HG03571 (cell line): ENCODE measurements around the gene C15orf61.

Source experiments
- ATAC-seq: cut with Tn5 transposase; IDR thresholded peaks from one replicate; pipeline ENCODE4 v1.9.1; 2021; ENCODE audit not compliant: unreplicated experiment

C15orf61 gene

DNA sequence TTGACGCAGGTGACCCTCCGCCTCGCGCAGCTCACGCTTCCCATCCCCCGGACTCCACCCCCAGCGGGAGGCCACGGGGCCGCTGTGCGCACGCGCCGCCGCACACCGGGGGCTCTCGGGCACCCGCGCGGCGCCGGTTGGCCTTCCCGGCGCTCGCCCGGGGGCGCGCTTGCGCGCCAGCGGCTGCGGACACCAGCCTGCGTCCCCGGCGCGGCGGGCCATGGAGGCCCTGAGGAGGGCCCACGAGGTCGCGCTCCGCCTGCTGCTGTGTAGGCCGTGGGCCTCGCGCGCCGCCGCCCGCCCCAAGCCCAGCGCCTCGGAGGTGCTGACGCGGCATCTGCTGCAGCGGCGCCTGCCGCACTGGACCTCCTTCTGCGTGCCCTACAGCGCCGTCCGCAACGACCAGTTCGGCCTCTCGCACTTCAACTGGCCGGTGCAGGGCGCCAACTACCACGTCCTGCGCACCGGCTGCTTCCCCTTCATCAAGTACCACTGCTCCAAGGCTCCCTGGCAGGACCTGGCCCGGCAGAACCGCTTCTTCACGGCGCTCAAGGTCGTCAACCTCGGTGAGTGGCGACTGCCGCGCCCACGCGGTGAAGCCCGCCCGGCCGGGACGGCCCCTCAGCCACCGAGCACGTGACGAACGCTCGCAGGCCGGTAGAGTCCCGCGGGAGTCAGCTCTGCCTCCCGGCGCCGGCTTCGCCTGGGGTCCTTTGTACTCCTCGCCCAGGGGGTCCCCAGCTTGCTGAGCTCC is at the start of gene C15orf61:
Gene C15orf61 (plus strand): TSS at position 103 of the 754 bp plus-strand sequence. CDS start 118 bp downstream, at position 221.
- peak; percentile 73 for ATAC-seq

GRCh38 chr15:67472957-67473356 is 48.0 kb upstream of the C15orf61 start:
- no peak for ATAC-seq

DNA sequence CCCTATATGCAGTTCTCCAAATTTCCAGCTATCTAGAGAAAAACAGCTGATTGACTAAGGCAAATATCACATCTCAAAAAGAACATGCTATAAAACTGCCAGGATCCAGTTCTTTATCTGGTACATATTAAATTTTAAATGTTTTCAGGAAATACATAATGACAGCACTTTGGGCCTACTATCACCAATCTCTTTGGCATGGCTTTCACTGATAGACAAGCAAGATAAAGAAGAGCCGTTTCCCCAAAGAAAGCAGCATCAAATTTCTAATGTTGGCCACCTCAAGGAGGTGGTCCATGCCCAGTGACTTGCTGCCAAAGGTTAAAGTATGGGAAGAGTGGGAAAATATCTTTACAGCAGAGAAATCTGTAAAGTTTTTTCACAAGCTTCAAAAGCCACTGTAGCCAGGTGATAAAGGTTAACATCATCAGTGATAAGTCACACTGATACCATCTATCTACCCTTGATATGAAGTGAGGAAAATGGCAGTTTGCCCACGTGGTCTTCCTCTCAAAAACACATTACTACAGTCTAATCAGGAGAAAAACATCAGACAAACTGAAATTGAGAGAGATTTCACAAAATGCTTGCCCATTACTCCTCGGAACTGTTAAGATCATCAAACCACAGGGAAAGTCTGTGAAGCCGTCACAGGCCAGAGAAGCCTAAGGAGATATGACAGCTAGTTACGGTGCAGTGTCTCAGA is 46.4 kb upstream of the C15orf61 start:
- no peak for ATAC-seq

GRCh38 chr15:67479781-67480505 is 41.0 kb upstream of the C15orf61 start:
- no peak for ATAC-seq

- no peak for ATAC-seq
Observed at GRCh38 chr15:67480741-67481140, 40.2 kb upstream of the C15orf61 start.

GRCh38 chr15:67481680-67482079 is 39.3 kb upstream of the C15orf61 start:
- no peak for ATAC-seq

DNA sequence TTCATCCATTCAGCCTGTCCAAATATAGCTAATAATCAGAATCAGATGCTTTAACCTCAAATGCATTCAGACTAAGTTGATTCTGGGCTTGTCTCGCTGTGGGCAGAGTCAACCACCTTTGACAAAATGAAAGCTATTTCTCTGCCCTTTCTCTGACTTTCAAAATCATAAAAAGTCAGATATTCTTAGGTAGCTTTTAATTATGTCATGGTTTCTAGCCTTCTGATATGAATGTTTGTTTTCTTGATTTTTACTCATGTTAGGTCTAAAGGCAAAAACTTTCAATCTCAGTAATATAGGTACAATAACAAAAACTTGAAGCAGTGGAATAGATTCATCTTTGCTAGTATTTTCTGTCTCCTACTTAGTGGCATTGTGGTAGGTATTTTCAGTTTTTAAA is 25.3 kb upstream of the C15orf61 start:
- no peak for ATAC-seq

- ATAC-seq, result no peak
Observed at GRCh38 chr15:67501177-67501835, 19.6 kb upstream of the C15orf61 start.

DNA sequence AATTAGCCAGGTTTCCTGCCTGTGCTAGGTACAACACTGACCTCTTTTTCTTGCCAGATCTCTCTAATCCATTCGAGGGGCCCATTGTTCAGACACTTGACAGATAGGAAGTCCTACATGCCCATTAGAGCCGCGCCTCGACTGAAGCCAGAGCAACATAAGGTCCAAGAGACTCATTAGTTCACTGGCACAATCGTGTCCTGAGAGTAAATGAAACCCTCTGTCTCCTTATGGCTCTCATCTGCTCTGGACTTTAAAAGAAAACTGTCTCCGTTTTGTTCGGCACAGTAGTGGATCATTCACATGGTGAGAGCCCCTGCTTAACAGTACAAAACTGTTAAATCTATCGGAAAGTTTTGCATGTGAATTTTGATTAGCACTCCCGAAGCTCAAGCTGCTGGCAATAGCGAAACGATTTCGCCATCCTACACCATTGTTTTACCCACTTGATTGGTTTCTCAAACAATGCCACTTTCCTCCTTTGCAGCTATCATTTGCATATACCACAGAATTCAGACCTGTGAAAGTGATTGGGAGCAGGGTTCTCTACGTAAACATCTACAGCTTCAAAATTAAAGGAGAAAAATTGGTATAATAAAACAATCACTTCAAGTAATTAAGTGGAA is 19.0 kb upstream of the C15orf61 start:
- ATAC-seq, result no peak

DNA sequence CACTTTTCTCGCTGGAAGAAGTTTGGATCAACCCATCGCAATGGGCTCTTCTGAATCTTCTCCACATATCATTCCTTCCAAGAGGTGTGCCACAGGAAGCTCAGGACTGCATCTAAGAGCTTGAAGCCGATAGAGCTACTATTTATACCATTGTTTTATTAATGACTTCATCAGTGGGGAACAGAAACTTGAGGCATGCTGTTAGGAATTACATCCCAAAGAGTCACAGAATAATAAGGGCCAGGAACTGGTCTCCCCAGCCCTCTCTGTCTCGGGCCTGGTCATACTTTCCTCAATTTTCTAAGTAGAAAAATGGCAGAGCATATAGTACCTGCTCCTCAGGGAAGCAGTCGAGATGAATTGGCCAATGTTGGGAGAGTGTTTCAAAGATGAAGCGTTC is 16.9 kb upstream of the C15orf61 start:
- ATAC-seq, result no peak

GRCh38 chr15:67504796-67505195 is 16.1 kb upstream of the C15orf61 start:
- ATAC-seq, result no peak

GRCh38 chr15:67505675-67506572 is 15.0 kb upstream of the C15orf61 start:
- no peak for ATAC-seq

GRCh38 chr15:67506775-67507747 is 13.9 kb upstream of the C15orf61 start:
- no peak for ATAC-seq

GRCh38 chr15:67508407-67508806 is 12.5 kb upstream of the C15orf61 start:
- no peak for ATAC-seq

DNA sequence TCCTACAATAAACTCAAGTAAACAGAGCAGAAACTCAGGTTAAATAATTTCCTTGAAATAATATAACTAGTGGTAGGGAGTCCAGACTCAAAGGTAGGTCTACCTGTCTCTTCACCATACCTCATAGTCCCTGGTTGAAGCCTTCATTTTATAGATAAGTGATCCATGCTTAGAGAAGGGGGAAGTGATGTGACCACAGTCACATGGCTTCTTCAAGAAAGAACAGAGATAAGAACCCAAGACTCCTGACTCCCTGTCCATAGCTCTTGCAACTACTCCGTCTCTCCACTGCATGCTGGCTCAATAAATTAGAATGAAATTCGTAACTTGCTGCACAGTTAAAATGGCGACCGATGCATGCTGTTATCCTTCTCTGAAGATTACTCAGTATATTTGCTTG is 11.0 kb upstream of the C15orf61 start:
- no peak for ATAC-seq

DNA sequence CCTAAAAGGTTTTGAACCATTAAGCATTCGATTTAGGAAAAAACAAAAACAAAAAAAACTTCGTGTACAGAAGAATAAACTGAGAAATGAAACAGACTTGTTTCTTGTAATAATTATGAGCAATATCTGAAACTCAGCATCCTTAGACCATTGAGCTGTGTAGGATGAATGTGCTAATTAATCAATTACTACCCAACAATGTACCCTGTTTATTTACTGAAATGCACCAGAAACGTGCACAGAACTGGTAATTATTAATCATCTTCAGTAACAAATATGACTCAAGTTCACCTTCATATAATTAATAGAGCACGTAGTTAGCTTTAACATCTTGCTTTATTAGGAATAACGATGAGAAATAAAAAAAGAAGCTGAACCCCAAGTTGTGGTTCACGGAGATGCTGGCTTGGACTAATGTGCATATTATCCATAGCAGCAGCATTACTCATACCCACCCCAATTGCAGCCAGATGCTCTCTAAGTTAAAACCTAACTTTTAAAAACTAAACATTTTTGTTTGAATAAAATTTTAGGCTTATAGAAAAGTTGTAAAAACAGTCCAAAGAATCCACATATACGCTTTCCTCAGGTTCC is 10.2 kb upstream of the C15orf61 start:
- ATAC-seq, result no peak

GRCh38 chr15:67511606-67512005 is 9.3 kb upstream of the C15orf61 start:
- no peak for ATAC-seq

DNA sequence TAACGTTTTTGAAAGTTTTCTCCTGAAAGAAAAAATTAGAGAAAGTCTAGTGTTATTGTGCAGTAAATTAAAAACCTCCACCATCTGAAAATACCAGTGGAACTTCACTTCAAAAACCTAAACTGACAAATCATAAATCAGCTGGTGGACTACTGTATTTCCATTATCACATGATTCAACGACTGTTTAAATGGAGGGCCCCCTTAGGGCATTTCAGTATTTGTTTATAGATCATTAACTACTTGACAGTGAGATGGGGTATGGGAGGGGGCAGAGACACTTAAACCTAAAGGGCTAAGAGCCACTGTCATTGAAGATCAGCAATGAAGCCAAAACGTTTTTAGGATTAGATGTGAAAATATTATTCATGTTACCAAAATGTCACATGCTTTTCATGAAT is 8.8 kb upstream of the C15orf61 start:
- no peak for ATAC-seq
